Activated CD8-positive, alpha-beta memory T cell treated with anti-CD3 and anti-CD28 coated beads for 1 hour (primary cell): Measurements from ENCODE around the gene CFC1.
"Not testable (repeated sequence)": the region's sequence is repeated elsewhere in the genome, so short reads cannot be mapped to it uniquely, and the experiment has no call there.

Experiments used
- DNase-seq, 2 donors: peaks; one replicate each; pipeline ENCODE4 v3.0.0-alpha.2; 2020; ENCODE audit warnings: low read depth in 1 of 2; ENCODE audit errors: extremely low read depth in 1 of 2

Gene CFC1

GRCh38 chr2:130584726-130585125 is 14.6 kb downstream of the CFC1 start:
- not testable (repeated sequence) for DNase-seq

DNA sequence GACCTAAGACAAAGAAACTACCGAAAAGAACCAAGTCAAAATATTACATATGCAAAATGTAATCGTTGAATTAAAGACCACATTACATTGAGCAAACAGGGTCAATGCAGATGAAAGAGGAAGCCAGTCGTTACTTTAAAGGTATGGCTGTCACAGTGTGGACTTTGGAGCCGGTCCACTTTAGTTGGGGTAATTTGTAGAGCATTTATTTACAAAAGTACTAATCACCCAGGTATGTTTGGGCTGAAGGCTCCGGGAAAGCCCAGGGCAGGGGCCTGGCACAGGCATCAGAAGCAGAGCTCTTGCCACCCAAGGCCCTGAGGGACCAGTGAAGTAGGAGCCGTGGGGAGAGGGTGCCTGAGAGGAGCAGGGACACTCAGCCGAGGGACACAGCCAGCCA is 15.8 kb downstream of the CFC1 start:
- DNase-seq: not testable (repeated sequence)

DNA sequence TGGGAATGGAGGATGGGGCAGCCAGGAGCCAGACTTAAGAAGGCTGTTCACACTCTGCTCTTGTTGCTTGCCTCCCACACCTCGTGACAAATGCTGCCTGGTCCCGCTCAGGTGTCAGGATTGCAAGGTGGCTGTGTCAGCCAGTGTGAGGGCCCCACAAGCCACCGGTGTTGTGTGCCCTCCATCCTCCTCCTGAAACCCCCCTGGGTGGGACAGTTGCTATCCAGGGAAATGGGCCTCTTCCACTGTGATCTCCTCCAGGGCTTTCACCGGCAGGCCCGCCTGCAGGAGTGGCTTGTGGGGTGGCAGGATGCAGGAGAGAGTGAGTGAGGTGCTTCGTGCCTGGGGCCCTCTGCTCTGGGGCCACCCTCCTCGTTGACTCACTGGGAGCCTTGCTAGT is 16.4 kb downstream of the CFC1 start:
- DNase-seq: not testable (repeated sequence)

DNA sequence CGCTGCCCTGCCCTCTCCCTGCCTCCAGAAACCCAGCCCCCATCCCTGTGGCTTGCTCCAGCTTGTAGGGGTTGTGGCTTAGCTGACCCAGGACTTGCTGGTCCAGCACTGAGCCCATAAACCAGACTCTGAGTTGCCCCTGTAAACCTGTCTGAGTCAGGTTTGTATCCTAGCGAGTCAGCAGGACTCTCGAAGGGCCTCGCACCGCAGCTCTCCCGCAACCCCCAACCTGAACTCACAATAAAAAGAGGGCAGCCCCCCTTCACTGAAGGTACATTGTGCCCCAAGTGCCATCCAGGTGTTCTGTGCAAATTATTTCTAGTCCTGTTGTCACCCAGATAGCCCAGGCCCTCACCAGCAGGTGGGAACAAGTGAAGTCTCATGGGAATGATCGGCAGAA is 17.9 kb downstream of the CFC1 start:
- not testable (repeated sequence) for DNase-seq

DNA sequence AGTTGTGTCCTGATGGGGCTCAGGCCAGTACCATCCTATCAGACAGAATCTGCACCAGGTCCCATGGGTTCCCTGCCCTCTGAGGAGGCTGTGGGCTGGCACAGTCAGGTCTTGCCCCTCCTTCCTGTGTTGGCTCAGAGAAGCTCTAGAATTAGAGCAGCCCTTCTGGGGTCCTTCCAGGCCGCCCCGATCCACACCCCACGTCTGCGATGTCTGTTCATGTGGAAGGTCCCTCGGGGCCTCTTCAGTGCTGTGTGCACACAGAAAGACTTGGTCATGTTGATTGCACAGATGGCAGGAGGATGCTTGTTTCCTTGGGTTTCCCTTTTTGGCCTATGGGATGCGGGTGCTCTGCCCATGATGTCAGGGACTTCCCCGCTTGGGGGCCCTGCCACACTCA is 20.3 kb downstream of the CFC1 start:
- DNase-seq: not testable (repeated sequence)

DNA sequence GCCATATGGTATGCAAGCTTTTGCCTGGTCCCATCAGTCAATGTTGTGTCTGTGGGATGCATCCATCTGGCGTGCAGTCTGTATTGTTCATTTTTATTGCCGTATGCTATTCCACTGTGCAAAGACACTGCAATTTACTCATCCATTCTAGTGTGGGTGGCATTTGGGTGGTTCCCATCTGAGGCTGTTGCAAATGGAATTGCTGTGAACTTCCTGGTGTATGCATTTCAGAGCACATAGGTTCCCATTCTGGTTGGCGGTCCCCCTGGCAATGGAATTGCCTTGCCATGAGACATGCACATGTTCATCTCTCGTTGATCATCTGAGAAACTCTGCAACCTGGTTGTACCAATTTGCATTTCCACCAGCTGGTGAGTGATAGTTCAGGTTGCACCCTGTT is 21.8 kb downstream of the CFC1 start:
- not testable (repeated sequence) for DNase-seq

DNA sequence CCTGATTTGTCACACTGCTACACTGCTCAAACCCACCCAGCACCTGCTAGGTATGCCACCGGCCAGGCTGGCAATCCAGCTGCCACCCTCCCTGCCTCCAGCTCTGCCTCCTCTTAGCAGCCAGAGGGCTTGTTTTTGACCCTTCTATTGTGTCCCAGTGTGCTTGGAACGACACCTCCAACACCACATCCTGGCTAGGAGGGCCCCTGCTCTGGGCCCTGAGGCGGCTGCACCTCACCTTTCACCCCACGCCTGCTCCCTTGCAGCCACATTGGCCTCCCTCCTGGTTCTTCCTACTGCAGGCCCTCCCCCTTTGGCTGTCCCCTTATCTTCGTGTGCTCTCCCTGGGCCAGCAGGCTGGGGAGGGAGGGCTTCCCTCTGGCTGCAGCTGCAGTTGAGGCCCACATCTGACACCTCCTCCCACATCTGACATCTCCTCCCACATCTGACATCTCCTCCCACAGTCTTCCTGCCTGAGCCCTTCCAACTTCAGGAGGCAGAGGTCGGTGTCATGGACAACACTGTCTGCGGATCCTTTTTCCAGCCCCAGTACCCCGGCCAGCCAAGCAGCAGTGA is 23.1 kb downstream of the CFC1 start:
- DNase-seq: not testable (repeated sequence)

GRCh38 chr2:130574230-130574629 is 25.1 kb downstream of the CFC1 start:
- not testable (repeated sequence) for DNase-seq

DNA sequence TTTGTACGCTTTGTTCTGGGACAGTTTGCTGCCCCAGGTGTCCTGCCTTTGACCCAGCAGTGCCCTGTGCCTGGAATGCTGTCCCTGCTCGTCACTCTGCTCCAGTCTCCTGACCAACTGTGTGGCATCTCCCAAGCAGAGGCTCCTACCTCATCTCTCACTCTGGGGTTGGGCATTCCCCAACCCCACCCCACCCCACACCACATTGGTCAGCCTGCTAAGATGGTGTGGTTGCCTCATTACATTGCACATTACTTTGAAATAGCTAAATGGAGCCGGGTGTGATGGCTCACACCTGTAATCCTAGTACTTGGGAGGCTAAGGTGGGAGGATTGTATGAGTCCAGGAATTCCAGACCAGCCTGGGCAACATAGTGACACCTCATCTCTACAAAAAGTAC is 27.4 kb downstream of the CFC1 start:
- not testable (repeated sequence) for DNase-seq

DNA sequence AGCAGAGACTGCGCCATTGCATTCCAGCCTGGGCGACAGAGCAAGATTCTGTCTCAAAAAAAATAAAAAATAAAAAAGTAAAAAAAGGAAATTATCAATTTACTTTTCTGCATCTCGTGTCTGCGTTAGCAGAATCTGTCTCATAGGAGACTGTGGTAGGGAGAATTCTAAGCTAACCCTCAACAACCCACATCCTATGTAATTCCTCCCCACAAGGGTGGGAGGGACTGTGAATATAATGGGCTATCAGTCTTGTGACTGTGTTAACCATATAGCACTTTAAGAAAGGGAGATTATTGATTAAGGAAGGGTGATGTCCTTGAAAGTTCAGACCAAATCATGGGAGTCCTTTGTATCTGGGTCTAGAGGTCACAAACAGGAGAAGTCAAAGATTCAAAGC is 33.2 kb downstream of the CFC1 start:
- not testable (repeated sequence) for DNase-seq

- DNase-seq: not testable (repeated sequence)
Observed at GRCh38 chr2:130556441-130556840, 42.9 kb downstream of the CFC1 start.

DNA sequence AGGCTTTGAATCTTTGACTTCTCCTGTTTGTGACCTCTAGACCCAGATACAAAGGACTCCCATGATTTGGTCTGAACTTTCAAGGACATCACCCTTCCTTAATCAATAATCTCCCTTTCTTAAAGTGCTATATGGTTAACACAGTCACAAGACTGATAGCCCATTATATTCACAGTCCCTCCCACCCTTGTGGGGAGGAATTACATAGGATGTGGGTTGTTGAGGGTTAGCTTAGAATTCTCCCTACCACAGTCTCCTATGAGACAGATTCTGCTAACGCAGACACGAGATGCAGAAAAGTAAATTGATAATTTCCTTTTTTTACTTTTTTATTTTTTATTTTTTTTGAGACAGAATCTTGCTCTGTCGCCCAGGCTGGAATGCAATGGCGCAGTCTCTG is 45.2 kb downstream of the CFC1 start:
- not testable (repeated sequence) for DNase-seq

DNA sequence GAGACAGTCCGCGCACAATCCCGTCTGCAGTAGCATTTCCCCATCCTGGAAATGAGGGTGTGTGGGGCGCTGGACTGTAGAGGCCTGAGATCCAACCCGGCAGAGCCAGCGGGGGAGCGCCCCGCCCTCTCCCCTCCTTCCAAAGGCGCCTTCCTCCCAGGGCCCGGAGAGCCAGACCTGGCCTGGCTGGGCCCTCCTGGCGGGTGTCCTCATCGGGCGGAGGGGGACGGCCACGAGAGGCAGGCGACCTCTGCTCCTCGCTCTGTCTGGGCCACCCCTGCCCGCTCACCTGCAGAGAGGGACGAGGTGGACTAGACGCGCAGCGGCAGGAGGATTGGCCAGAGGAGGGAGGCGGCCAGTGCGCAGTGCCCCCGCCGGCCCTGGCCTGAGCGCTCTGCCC is 49.9 kb downstream of the CFC1 start:
- DNase-seq: not testable (repeated sequence)

DNA sequence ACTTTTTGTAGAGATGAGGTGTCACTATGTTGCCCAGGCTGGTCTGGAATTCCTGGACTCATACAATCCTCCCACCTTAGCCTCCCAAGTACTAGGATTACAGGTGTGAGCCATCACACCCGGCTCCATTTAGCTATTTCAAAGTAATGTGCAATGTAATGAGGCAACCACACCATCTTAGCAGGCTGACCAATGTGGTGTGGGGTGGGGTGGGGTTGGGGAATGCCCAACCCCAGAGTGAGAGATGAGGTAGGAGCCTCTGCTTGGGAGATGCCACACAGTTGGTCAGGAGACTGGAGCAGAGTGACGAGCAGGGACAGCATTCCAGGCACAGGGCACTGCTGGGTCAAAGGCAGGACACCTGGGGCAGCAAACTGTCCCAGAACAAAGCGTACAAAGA is 51.0 kb downstream of the CFC1 start:
- not testable (repeated sequence) for DNase-seq

DNA sequence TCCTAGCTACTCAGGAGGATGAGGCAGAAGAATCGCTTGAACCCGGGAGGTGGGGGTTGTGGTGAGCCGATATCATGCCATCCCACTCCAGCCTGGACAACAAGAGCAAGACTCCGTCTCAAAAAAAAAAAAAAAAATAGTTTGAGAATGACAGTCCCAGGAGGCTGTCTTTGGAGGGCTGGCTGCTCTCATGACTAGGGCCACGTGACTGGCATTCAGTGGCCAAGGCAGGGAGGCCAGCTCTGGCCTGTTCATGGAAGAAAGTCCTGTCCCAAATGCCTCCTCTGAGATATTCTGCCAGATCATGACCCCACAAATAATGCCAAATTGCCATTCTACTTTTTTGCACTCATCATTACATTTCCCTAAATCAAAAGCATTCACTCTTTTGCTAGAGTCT is 54.4 kb downstream of the CFC1 start:
- not testable (repeated sequence) for DNase-seq

DNA sequence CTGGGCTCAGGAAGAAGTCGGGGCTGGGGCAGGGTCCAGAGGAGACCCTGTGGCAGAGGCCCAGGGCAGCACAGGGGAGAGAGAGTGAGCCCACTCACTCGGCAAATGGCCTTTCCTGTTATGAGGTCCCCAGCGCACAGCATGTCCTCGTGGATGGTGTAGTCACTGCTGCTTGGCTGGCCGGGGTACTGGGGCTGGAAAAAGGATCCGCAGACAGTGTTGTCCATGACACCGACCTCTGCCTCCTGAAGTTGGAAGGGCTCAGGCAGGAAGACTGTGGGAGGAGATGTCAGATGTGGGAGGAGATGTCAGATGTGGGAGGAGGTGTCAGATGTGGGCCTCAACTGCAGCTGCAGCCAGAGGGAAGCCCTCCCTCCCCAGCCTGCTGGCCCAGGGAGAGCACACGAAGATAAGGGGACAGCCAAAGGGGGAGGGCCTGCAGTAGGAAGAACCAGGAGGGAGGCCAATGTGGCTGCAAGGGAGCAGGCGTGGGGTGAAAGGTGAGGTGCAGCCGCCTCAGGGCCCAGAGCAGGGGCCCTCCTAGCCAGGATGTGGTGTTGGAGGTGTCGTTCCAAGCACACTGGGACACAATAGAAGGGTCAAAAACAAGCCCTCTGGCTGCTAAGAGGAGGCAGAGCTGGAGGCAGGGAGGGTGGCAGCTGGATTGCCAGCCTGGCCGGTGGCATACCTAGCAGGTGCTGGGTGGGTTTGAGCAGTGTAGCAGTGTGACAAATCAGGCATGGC is 55.4 kb downstream of the CFC1 start:
- DNase-seq: not testable (repeated sequence)

DNA sequence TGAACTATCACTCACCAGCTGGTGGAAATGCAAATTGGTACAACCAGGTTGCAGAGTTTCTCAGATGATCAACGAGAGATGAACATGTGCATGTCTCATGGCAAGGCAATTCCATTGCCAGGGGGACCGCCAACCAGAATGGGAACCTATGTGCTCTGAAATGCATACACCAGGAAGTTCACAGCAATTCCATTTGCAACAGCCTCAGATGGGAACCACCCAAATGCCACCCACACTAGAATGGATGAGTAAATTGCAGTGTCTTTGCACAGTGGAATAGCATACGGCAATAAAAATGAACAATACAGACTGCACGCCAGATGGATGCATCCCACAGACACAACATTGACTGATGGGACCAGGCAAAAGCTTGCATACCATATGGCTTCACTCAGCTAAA is 56.6 kb downstream of the CFC1 start:
- DNase-seq: not testable (repeated sequence)
